SK-N-SH (cell line): ENCODE results near the gene CCDC71. TPM values are rescaled to one million over a fixed set of nuclear protein-coding genes. Genes with fewer than 3 reads are reported as not detected.

Experiments
- CTCF ChIA-PET: fragments of 300-600, 350-600 bp; formaldehyde crosslinking; extraction: SDS; loops from one replicate; lab custom pipeline; 2021; lab: Yijun Ruan, JAX
- POLR2A ChIA-PET: fragments of 350-600 bp; sonication (Branson Sonifier 250); formaldehyde crosslinking; extraction: SDS; loops from one replicate; lab custom pipeline; 2020; ENCODE audit warnings: antibody characterized with exemption, inconsistent platforms; lab: Yijun Ruan, JAX
- DNase-seq: peaks from one replicate; pipeline ENCODE4 v3.0.0; 2012
- H2AFZ ChIP-seq: fragments of 200-600 bp; sonication (generic); 2 replicates; pipeline ENCODE4 v1.8.1; 2016; ENCODE audit warnings: antibody characterized with exemption, mild to moderate bottlenecking, low read depth
- H3F3A ChIP-seq: fragments of 200-600 bp; sonication (generic); replicated peaks from 2 replicates; pipeline ENCODE3; 2016; ENCODE audit warnings: antibody characterized with exemption, mild to moderate bottlenecking; ENCODE audit not compliant: insufficient read depth
- H3K27ac ChIP-seq, 2 experiments: fragments of 200-500 bp in 1 of 2; fragments of 200-600 bp in 1 of 2; sonication (Bioruptor generic) in 1 of 2; sonication (generic), shearing (Covaris generic) in 1 of 2; 2 replicates each; pipeline versions ENCODE4 v1.5.1 to v1.6.1; 2014 to 2016; ENCODE audit warnings: low read depth in 2 of 2, inconsistent platforms in 1 of 2, low read length in 1 of 2, mild to moderate bottlenecking in 1 of 2, mixed read lengths in 1 of 2
- H3K27me3 ChIP-seq: fragments of 200-600 bp; sonication (generic), shearing (Covaris generic); 2 replicates; pipeline ENCODE4 v1.6.1; 2016; ENCODE audit warnings: mixed run types; ENCODE audit not compliant: insufficient read depth
- H3K36me3 ChIP-seq, 2 experiments: fragments of 200-500 bp in 1 of 2; fragments of 200-600 bp in 1 of 2; sonication (Bioruptor generic) in 1 of 2; sonication (generic) in 1 of 2; replicated peaks in 1 of 2; 2 replicates each; pipeline versions ENCODE3 to v1.5.1; 2014 to 2016; ENCODE audit warnings: low read length in 1 of 2, mild to moderate bottlenecking in 1 of 2; ENCODE audit not compliant: insufficient read depth in 2 of 2, control insufficient read depth in 1 of 2
- H3K4me1 ChIP-seq, 2 experiments: fragments of 200-500 bp in 1 of 2; fragments of 200-600 bp in 1 of 2; sonication (Bioruptor generic) in 1 of 2; sonication (generic), shearing (Covaris generic) in 1 of 2; 2 replicates each; pipeline versions ENCODE4 v1.5.1 to v1.6.1; 2014 to 2016; ENCODE audit warnings: low read depth in 1 of 2, low read length in 1 of 2, mixed run types in 1 of 2; ENCODE audit not compliant: insufficient read depth in 2 of 2, control insufficient read depth in 1 of 2
- H3K4me2 ChIP-seq: fragments of 200-600 bp; sonication (generic), shearing (Covaris generic); 2 replicates; pipeline ENCODE4 v1.6.1; 2017; ENCODE audit warnings: mixed run types
- H3K4me3 ChIP-seq, 2 experiments: fragments of 200-500 bp in 1 of 2; fragments of 200-600 bp in 1 of 2; sonication (Bioruptor generic) in 1 of 2; sonication (generic), shearing (Covaris generic) in 1 of 2; 2 replicates each; pipeline versions ENCODE4 v1.5.1 to v1.8.1; 2014 to 2016; ENCODE audit warnings: low read depth in 2 of 2, inconsistent platforms in 1 of 2, low read length in 1 of 2, mild to moderate bottlenecking in 1 of 2, mixed read lengths in 1 of 2, moderate library complexity in 1 of 2
- H3K79me2 ChIP-seq: fragments of 200-600 bp; sonication (generic); 2 replicates; pipeline ENCODE4 v1.8.1; 2017; ENCODE audit warnings: mild to moderate bottlenecking; ENCODE audit not compliant: insufficient read depth
- H3K9ac ChIP-seq: fragments of 200-600 bp; sonication (generic); 2 replicates; pipeline ENCODE4 v1.6.1; 2017; ENCODE audit warnings: mixed run types
- H3K9me2 ChIP-seq: fragments of 200-600 bp; sonication (generic); 2 replicates; pipeline ENCODE4 v1.6.1; 2017; ENCODE audit warnings: mixed run types
- H3K9me3 ChIP-seq: fragments of 200-600 bp; sonication (generic); 2 replicates; pipeline ENCODE4 v1.6.1; 2017; ENCODE audit warnings: mixed run types, mild to moderate bottlenecking, moderate library complexity
- H4K20me1 ChIP-seq: fragments of 200-600 bp; sonication (generic); 2 replicates; pipeline ENCODE4 v1.6.1; 2017; ENCODE audit warnings: mild to moderate bottlenecking, mixed run types; ENCODE audit not compliant: insufficient read depth
- CHD2 ChIP-seq: fragments of 150-350 bp; IDR thresholded peaks from 2 replicates; pipeline ENCODE4 v1.6.1; 2018; ENCODE audit warnings: low read length; ENCODE audit not compliant: partially characterized antibody
- EZH2phosphoT487 ChIP-seq: fragments of 200-600 bp; sonication (generic); IDR thresholded peaks from 2 replicates; pipeline ENCODE4 v1.6.1; 2017; ENCODE audit warnings: low read depth, mixed run types, mild to moderate bottlenecking, antibody characterized with exemption, moderate library complexity, borderline replicate concordance
- FOSL2 ChIP-seq: IDR thresholded peaks from 2 replicates; pipeline ENCODE4 v1.4.0; 2012; ENCODE audit warnings: low read depth, mild to moderate bottlenecking, moderate library complexity, borderline replicate concordance
- GABPA ChIP-seq: IDR thresholded peaks from 2 replicates; pipeline ENCODE4 v1.4.0; 2012; ENCODE audit warnings: low read depth, mild to moderate bottlenecking
- GATA2 ChIP-seq: sonication (generic); formaldehyde crosslinking; IDR thresholded peaks from 2 replicates; pipeline ENCODE4 v1.5.0; 2020; ENCODE audit warnings: mild to moderate bottlenecking, missing genetic modification reagents
- MEF2A ChIP-seq: IDR thresholded peaks from 2 replicates; pipeline ENCODE4 v1.4.0; 2012; ENCODE audit warnings: low read depth, borderline replicate concordance
- NRF1 ChIP-seq: IDR thresholded peaks from 2 replicates; pipeline ENCODE4 v1.6.1; 2012; ENCODE audit warnings: low read depth, mild to moderate bottlenecking, low read length
- PBX3 ChIP-seq: IDR thresholded peaks from 2 replicates; pipeline ENCODE4; 2012
- POLR2AphosphoS5 ChIP-seq: IDR thresholded peaks from 2 replicates; pipeline ENCODE4 v1.6.1; 2012; ENCODE audit warnings: low read depth, low read length
- RFX5 ChIP-seq: IDR thresholded peaks from 2 replicates; pipeline ENCODE4 v1.6.1; 2012; ENCODE audit warnings: mild to moderate bottlenecking, improper control_type of control experiment, low read length
- SMC3 ChIP-seq: IDR thresholded peaks from 2 replicates; pipeline ENCODE4 v1.6.1; 2012; ENCODE audit warnings: low read depth, low read length, improper control_type of control experiment
- TCF12 ChIP-seq: IDR thresholded peaks from 2 replicates; pipeline ENCODE4 v1.4.0; 2012
- TEAD4 ChIP-seq: IDR thresholded peaks from 2 replicates; pipeline ENCODE4 v1.4.0; 2012; ENCODE audit warnings: mild to moderate bottlenecking, borderline replicate concordance; ENCODE audit not compliant: insufficient read depth
- YY1 ChIP-seq: IDR thresholded peaks from 2 replicates; pipeline ENCODE4 v1.4.0; 2012; ENCODE audit warnings: low read depth, mild to moderate bottlenecking
- ZBTB33 ChIP-seq: IDR thresholded peaks from 2 replicates; pipeline ENCODE4 v1.4.0; 2012; ENCODE audit warnings: low read depth, borderline replicate concordance
- whole genome bisulfite sequencing: methylation state at CpG from one replicate; pipeline ENCODE4 v1.1.6; 2017; ENCODE audit warnings: low lambda C conversion rate; 5-methylcytosine and 5-hydroxymethylcytosine counted together
- polyA plus RNA-seq, 3 experiments: library from polyadenylated mRNA; depleted of rRNA; stranded (reverse); fragments of >200 nt; gene quantifications; 2 replicates each; pipeline ENCODE4 v1.2.3, GENCODE V29; 2012
- TF ChIP-seq, protein P1 (sequence below): fragments of 150-350 bp; IDR thresholded peaks from 2 replicates; pipeline ENCODE4 v1.6.1; 2016; ENCODE audit warnings: mild to moderate bottlenecking, low read depth, low read length
- TF ChIP-seq, protein P2 (sequence below): IDR thresholded peaks from 2 replicates; pipeline ENCODE4 v1.6.1; 2012; ENCODE audit warnings: mild to moderate bottlenecking, low read depth, low read length, moderate library complexity
- TF ChIP-seq, protein P3 (sequence below): IDR thresholded peaks from 2 replicates; pipeline ENCODE4 v1.4.0; 2012; ENCODE audit warnings: low read depth

Gene CCDC71
- polyA plus RNA-seq, 1 of the 3 experiments (the other 2 are of a cell fraction): 40.9 TPM

DNA sequence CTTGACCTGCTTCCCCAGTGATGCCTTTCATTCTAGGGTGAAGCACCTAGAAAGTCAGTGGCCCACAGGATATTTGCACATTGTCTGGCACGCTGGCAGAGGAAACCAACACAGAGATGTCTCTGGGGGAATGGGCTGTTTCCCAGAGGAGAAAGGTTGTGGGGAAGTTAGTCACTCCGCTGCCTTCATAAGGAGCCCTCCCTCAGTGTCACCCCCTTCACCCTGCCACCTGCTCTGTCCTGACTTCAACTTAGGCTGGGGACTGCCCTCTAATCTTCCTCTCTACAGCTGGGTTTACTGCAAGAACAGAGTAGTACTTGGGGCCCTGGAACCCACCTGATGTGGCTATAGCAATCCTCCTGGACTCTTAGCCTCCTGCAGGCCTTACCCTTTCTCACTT lies 10.9 kb upstream of the CCDC71 start:
- no peak overlapping the region for H3K4me3 ChIP-seq
- peaks cover 11 to 56% of the 10 kb centered on the region in 2 experiments for H3K4me1 ChIP-seq
- no peaks in the 10 kb centered on the region for H4K20me1 ChIP-seq
- H3K79me2 ChIP-seq: peaks cover 16% of the 10 kb centered on the region
- H2AFZ ChIP-seq: no peak overlapping the region
- H3K9me2 ChIP-seq: no peaks in the 10 kb centered on the region
- ChIA-PET CTCF (interaction anchor here (1.0 kb wide), 1 partner anchor 163 kb away, joined by 4 read pairs; the partner anchor contains the start of gene USP4), POLR2A (no interaction called here)
- H3K36me3 ChIP-seq: peaks cover 0 to 21% of the 10 kb centered on the region in 2 experiments
- TF ChIP-seq EZH2phosphoT487 (no peak), PBX3 (no peak)
- H3K27ac ChIP-seq: no peak overlapping the region
- WGBS: 100% methylated on average over 2 of the region's 2 CpGs
- no peak overlapping the region for H3K4me2 ChIP-seq
- no peaks in the 10 kb centered on the region for H3K9me3 ChIP-seq
- H3F3A ChIP-seq: no peaks in the 10 kb centered on the region
- H3K9ac ChIP-seq: no peak overlapping the region
- H3K27me3 ChIP-seq: no peaks in the 10 kb centered on the region
- DNase-seq: no peak

GRCh38 chr3:49175530-49175929 lies 9.4 kb upstream of the CCDC71 start:
- no peaks in the 10 kb centered on the region for H3F3A ChIP-seq
- no peak overlapping the region for H3K9ac ChIP-seq
- CTCF ChIA-PET: interaction anchor here (1.0 kb wide), 1 partner anchor 162 kb away, joined by 3 read pairs; no protein-coding TSS in a partner anchor
- no peak overlapping the region for H2AFZ ChIP-seq
- H3K79me2 ChIP-seq: peaks cover 25% of the 10 kb centered on the region
- H3K4me3 ChIP-seq: no peak overlapping the region
- DNase-seq: no peak
- H3K9me2 ChIP-seq: no peaks in the 10 kb centered on the region
- TF ChIP-seq NRF1: no peak
- TF ChIP-seq ZBTB33: no peak
- TF ChIP-seq, protein P1, sequence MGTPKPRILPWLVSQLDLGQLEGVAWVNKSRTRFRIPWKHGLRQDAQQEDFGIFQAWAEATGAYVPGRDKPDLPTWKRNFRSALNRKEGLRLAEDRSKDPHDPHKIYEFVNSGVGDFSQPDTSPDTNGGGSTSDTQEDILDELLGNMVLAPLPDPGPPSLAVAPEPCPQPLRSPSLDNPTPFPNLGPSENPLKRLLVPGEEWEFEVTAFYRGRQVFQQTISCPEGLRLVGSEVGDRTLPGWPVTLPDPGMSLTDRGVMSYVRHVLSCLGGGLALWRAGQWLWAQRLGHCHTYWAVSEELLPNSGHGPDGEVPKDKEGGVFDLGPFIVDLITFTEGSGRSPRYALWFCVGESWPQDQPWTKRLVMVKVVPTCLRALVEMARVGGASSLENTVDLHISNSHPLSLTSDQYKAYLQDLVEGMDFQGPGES: no peak
- no peak for TF ChIP-seq TEAD4
- no peak for TF ChIP-seq RFX5
- no peak for TF ChIP-seq CHD2
- TF ChIP-seq SMC3: no peak
- no peak for TF ChIP-seq GABPA
- TF ChIP-seq GATA2 (CRISPR knock-in tag): no peak
- TF ChIP-seq YY1: no peak
- TF ChIP-seq TCF12: no peak
- TF ChIP-seq POLR2AphosphoS5: no peak
- TF ChIP-seq EZH2phosphoT487: no peak
- TF ChIP-seq, protein P2, sequence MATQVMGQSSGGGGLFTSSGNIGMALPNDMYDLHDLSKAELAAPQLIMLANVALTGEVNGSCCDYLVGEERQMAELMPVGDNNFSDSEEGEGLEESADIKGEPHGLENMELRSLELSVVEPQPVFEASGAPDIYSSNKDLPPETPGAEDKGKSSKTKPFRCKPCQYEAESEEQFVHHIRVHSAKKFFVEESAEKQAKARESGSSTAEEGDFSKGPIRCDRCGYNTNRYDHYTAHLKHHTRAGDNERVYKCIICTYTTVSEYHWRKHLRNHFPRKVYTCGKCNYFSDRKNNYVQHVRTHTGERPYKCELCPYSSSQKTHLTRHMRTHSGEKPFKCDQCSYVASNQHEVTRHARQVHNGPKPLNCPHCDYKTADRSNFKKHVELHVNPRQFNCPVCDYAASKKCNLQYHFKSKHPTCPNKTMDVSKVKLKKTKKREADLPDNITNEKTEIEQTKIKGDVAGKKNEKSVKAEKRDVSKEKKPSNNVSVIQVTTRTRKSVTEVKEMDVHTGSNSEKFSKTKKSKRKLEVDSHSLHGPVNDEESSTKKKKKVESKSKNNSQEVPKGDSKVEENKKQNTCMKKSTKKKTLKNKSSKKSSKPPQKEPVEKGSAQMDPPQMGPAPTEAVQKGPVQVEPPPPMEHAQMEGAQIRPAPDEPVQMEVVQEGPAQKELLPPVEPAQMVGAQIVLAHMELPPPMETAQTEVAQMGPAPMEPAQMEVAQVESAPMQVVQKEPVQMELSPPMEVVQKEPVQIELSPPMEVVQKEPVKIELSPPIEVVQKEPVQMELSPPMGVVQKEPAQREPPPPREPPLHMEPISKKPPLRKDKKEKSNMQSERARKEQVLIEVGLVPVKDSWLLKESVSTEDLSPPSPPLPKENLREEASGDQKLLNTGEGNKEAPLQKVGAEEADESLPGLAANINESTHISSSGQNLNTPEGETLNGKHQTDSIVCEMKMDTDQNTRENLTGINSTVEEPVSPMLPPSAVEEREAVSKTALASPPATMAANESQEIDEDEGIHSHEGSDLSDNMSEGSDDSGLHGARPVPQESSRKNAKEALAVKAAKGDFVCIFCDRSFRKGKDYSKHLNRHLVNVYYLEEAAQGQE: no peak
- no peak for TF ChIP-seq MEF2A
- TF ChIP-seq, protein P3, sequence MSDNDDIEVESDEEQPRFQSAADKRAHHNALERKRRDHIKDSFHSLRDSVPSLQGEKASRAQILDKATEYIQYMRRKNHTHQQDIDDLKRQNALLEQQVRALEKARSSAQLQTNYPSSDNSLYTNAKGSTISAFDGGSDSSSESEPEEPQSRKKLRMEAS: no peak
- no peak for TF ChIP-seq FOSL2
- TF ChIP-seq, all 33 proteins: peak for 0
- Histone ChIP-seq H3K27me3 (no peaks in the 10 kb centered on the region), H3K9me3 (no peaks in the 10 kb centered on the region), H4K20me1 (no peaks in the 10 kb centered on the region), H3K4me2 (no peak overlapping the region), H3K27ac (peak overlapping the region in 1 of 2 experiments; percentile 99; a peak in 1 of 4 replicates), H3K36me3 (peaks cover 0 to 21% of the 10 kb centered on the region in 2 experiments), H3K4me1 (peaks cover 11 to 63% of the 10 kb centered on the region in 2 experiments)
- 96% methylated on average over 8 of the region's 8 CpGs for WGBS
- POLR2A ChIA-PET: no interaction called here
